Measurements from ENCODE around the gene ERBB2. TPM values are rescaled to one million over a fixed set of nuclear protein-coding genes. Genes with fewer than 3 reads are reported as not detected.
A peak's percentile ranks its signal among the peaks of the same experiment; 100 is the strongest.

ERBB2 gene
- total and polyA plus RNA-seq, 9 of the 15 experiments (the other 6 are each of a cell fraction or from before 2014, with no cell fraction given) = 0.74 to 5.6 (median 3.3) TPM

DNA sequence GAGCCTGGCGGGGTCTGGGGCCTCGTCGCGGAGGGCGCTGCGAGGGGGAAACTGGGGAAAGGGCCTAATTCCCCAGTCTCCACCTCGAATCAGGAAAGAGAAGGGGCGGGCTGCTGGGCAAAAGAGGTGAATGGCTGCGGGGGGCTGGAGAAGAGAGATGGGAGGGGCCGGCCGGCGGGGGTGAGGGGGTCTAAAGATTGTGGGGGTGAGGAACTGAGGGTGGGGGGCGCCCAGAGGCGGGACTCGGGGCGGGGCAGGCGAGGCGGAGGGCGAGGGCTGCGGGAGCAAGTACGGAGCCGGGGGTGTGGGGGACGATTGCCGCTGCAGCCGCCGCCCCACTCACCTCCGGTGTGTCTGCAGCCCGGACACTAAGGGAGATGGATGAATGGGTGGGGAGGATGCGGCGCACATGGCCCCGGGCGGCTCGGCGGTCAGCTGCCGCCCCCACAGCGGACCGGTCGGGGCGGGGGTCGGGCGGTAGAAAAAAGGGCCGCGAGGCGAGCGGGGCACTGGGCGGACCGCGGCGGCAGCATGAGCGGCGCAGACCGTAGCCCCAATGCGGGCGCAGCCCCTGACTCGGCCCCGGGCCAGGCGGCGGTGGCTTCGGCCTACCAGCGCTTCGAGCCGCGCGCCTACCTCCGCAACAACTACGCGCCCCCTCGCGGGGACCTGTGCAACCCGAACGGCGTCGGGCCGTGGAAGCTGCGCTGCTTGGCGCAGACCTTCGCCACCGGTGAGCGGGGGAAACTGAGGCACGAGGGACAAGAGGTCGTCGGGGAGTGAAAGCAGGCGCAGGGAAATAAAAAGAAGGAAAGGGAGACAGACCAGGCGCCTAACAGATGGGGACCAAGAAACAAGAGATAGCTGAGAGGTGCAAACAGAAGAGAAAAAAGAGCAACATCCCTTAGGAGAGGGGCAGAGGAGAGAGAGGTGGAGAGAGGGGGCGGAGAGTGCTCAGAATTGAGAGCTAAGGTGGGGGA lies 31.6 kb upstream of the ERBB2 start, which contains the start of gene PNMT (continued):
- TF ChIP-seq CSDE1 (IDR thresholded peaks at IDR 0.05) = no peak
- no peak for TF ChIP-seq ZNF146 (CRISPR knock-in tag; IDR thresholded peaks at IDR 0.05; ENCODE audit: unreplicated experiment)
- TF ChIP-seq, protein P1, sequence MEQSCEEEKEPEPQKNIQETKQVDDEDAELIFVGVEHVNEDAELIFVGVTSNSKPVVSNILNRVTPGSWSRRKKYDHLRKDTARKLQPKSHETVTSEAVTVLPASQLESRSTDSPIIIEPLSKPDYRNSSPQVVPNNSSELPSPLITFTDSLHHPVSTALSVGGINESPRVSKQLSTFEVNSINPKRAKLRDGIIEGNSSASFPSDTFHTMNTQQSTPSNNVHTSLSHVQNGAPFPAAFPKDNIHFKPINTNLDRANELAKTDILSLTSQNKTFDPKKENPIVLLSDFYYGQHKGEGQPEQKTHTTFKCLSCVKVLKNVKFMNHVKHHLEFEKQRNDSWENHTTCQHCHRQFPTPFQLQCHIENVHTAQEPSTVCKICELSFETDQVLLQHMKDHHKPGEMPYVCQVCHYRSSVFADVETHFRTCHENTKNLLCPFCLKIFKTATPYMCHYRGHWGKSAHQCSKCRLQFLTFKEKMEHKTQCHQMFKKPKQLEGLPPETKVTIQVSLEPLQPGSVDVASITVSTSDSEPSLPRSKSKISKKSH (CRISPR knock-in tag; IDR thresholded peaks at IDR 0.05) = no peak
- peak; percentile 37 for TF ChIP-seq MEIS2 (IDR thresholded peaks at IDR 0.05; ENCODE audit: partially characterized antibody)
- peak; percentile 38; the same call in 1 of the 2 replicates for TF ChIP-seq GTF2F1 (IDR thresholded peaks at IDR 0.05; ENCODE audit: low read depth, low read length)
- TF ChIP-seq, protein P2, sequence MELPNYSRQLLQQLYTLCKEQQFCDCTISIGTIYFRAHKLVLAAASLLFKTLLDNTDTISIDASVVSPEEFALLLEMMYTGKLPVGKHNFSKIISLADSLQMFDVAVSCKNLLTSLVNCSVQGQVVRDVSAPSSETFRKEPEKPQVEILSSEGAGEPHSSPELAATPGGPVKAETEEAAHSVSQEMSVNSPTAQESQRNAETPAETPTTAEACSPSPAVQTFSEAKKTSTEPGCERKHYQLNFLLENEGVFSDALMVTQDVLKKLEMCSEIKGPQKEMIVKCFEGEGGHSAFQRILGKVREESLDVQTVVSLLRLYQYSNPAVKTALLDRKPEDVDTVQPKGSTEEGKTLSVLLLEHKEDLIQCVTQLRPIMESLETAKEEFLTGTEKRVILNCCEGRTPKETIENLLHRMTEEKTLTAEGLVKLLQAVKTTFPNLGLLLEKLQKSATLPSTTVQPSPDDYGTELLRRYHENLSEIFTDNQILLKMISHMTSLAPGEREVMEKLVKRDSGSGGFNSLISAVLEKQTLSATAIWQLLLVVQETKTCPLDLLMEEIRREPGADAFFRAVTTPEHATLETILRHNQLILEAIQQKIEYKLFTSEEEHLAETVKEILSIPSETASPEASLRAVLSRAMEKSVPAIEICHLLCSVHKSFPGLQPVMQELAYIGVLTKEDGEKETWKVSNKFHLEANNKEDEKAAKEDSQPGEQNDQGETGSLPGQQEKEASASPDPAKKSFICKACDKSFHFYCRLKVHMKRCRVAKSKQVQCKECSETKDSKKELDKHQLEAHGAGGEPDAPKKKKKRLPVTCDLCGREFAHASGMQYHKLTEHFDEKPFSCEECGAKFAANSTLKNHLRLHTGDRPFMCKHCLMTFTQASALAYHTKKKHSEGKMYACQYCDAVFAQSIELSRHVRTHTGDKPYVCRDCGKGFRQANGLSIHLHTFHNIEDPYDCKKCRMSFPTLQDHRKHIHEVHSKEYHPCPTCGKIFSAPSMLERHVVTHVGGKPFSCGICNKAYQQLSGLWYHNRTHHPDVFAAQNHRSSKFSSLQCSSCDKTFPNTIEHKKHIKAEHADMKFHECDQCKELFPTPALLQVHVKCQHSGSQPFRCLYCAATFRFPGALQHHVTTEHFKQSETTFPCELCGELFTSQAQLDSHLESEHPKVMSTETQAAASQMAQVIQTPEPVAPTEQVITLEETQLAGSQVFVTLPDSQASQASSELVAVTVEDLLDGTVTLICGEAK (IDR thresholded peaks at IDR 0.05) = 0 out of 2 replicates have a peak, but pooled peaks have one; percentile 62
- TF ChIP-seq, protein P2 (CRISPR knock-in tag; IDR thresholded peaks at IDR 0.05) = no peak
- TF ChIP-seq, protein P3, sequence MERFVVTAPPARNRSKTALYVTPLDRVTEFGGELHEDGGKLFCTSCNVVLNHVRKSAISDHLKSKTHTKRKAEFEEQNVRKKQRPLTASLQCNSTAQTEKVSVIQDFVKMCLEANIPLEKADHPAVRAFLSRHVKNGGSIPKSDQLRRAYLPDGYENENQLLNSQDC (CRISPR knock-in tag; IDR thresholded peaks at IDR 0.05) = no peak
- peak; percentile 36; the same call in 1 of the 2 replicates for TF ChIP-seq ELF4 (CRISPR knock-in tag; IDR thresholded peaks at IDR 0.05)
- TF ChIP-seq NCOA4 (IDR thresholded peaks at IDR 0.05; ENCODE audit: partially characterized antibody) = no peak
- TF ChIP-seq RBBP5 (IDR thresholded peaks at IDR 0.05; ENCODE audit: borderline replicate concordance, insufficient read depth, low read length, poor library complexity, severe bottlenecking) = peak; percentile 50
- TF ChIP-seq RBFOX2 (IDR thresholded peaks at IDR 0.05; ENCODE audit: low read depth, low read length) = peak; percentile 77
- peak; percentile 41; the same call in 1 of the 2 replicates for TF ChIP-seq SOX6 (IDR thresholded peaks at IDR 0.05)
- peak; percentile 77 for TF ChIP-seq NFIC (IDR thresholded peaks at IDR 0.05)
- TF ChIP-seq ZKSCAN8 (CRISPR knock-in tag; IDR thresholded peaks at IDR 0.05) = 0 out of 2 replicates have a peak, but pooled peaks have one; percentile 61
- TF ChIP-seq FOXJ3 (CRISPR knock-in tag; IDR thresholded peaks at IDR 0.05) = no peak
- TF ChIP-seq SNIP1 (IDR thresholded peaks at IDR 0.05; ENCODE audit: low read depth) = no peak
